NB4 (cell line): Measurements from ENCODE around the gene BBX.

ENCODE experiments used
- CTCF ChIP-seq: IDR thresholded peaks from one replicate; pipeline ENCODE4 v1.5.1; 2012; ENCODE audit warnings: low read depth, low read length
- POLR2A ChIP-seq: IDR thresholded peaks from 2 replicates; pipeline ENCODE4 v1.6.1; 2011; ENCODE audit warnings: mild to moderate bottlenecking; ENCODE audit not compliant: insufficient read length; ENCODE audit errors: extremely low read depth

GRCh38 chr3:107630779-107631178, 108.0 kb downstream of the BBX start:
- TF ChIP-seq POLR2A (no peak), CTCF (no peak)
